Measurements from ENCODE around the gene NDEL1. TPM values are rescaled to one million over a fixed set of nuclear protein-coding genes. Genes with fewer than 3 reads are reported as not detected.

NDEL1 gene
- total and polyA plus RNA-seq, 2 donors (not counting 3 experiments of a cell fraction or from before 2014, with no cell fraction given), result 60.0 to 87.4 TPM

- H3K27ac ChIP-seq (ENCODE audit: insufficient read depth, low read depth, low read length), result no peak overlapping the region
- DNase-seq (ENCODE audit: low read depth, low spot score), result no peak
- H3K79me2 ChIP-seq (ENCODE audit: control insufficient read depth, insufficient read depth, low read length), result peaks cover 64% of the 10 kb centered on the region
- H3K9ac ChIP-seq (replicated peaks; ENCODE audit: extremely low read depth, insufficient read depth, low read length), result no peak overlapping the region
- no peaks in the 10 kb centered on the region for H3K27me3 ChIP-seq (ENCODE audit: control insufficient read depth in 2 of 2, insufficient read depth in 2 of 2, low read length in 2 of 2)
- H3K4me1 ChIP-seq (ENCODE audit: control insufficient read depth, extremely low read depth, insufficient read depth, low read length), result peaks cover 50% of the 10 kb centered on the region
- peaks cover under 1 to 22% of the 10 kb centered on the region in 2 experiments for H3K36me3 ChIP-seq (ENCODE audit: control insufficient read depth in 2 of 2, extremely low read depth in 1 of 2, insufficient read depth in 2 of 2, low read length in 2 of 2)
- peaks cover 5% of the 10 kb centered on the region for H4K20me1 ChIP-seq (replicated peaks; ENCODE audit: control insufficient read depth, extremely low read depth, insufficient read depth, low read length)
- intact Hi-C loops (cut with micrococcal nuclease) (no loop called here), dilution Hi-C loops (cut with MboI; ENCODE audit: extremely low pct_ligation_motif_present, low sequenced_read_pairs) (no loop called here)
- no peaks in the 10 kb centered on the region for H3K9me3 ChIP-seq (replicated peaks; ENCODE audit: control insufficient read depth, insufficient read depth, low read length)
- TF ChIP-seq EZH2 (IDR thresholded peaks at IDR 0.05; ENCODE audit: borderline replicate concordance, low read depth, low read length, severe bottlenecking), result no peak
- TF ChIP-seq POLR2AphosphoS5 (IDR thresholded peaks at IDR 0.05; ENCODE audit: insufficient read depth, low read depth, low read length), result no peak
- TF ChIP-seq CTCF (IDR thresholded peaks at IDR 0.05; ENCODE audit: extremely low read depth in 1 of 2, insufficient read depth in 1 of 2, low read depth in 1 of 2, low read length in 2 of 2), result no peak
- TF ChIP-seq MAX (IDR thresholded peaks at IDR 0.05; ENCODE audit: insufficient read depth, insufficient read length), result no peak
- no peak for TF ChIP-seq MYC (IDR thresholded peaks at IDR 0.05; ENCODE audit: low read depth, low read length)
- no peak for TF ChIP-seq JUN (IDR thresholded peaks at IDR 0.05; ENCODE audit: borderline replicate concordance, insufficient read depth, insufficient read length, low read depth)
- TF ChIP-seq POLR2A (IDR thresholded peaks at IDR 0.05; ENCODE audit: low read depth, low read length), result no peak
- no peak for TF ChIP-seq FOS (IDR thresholded peaks at IDR 0.05; ENCODE audit: borderline replicate concordance, insufficient read depth, low read length)
- no peak for TF ChIP-seq GATA2 (IDR thresholded peaks at IDR 0.05; ENCODE audit: insufficient read depth, insufficient read length, low read depth, low read length)
- FAIRE-seq, result no peak
- H2AFZ ChIP-seq (ENCODE audit: low read depth, low read length), result no peak overlapping the region
- CTCF ChIA-PET, result interaction anchor here (1.0 kb wide), 1 partner anchor 34 kb away, joined by 4 read pairs; no protein-coding TSS in a partner anchor
- no TSS peak for BruUV-seq (replicated peaks)
- POLR2A ChIA-PET, result no interaction called here
- H3K4me3 ChIP-seq (replicated peaks in 1 of 3; ENCODE audit: insufficient read depth in 1 of 3, low read depth in 1 of 3, low read length in 3 of 3), result no peak overlapping the region
- no peaks in the 10 kb centered on the region for H3K9me1 ChIP-seq (replicated peaks; ENCODE audit: control insufficient read depth, extremely low read depth, insufficient read depth, low read length)
- H3K4me2 ChIP-seq (ENCODE audit: insufficient read depth, low read length), result no peak overlapping the region
These were observed 8.1 kb downstream of the NDEL1 start for GRCh38 chr17:8443756-8444155.
